Mammary epithelial cell (primary cell): ENCODE data around the gene TPPP.

Experiments
- EZH2 ChIP-seq: IDR thresholded peaks from 2 replicates; pipeline ENCODE4 v1.6.1; 2012; ENCODE audit warnings: low read length, inconsistent platforms, borderline replicate concordance
- TF ChIP-seq, protein P1 (sequence below), 2 donors: IDR thresholded peaks in 1 of 2; conservative IDR thresholded peaks in 1 of 2; 2 replicates each; pipeline ENCODE4 v1.5.1; 2011 to 2012; ENCODE audit warnings: inconsistent platforms in 2 of 2, low read length in 2 of 2, mild to moderate bottlenecking in 2 of 2, control low read depth in 1 of 2, low read depth in 1 of 2; ENCODE audit not compliant: insufficient read depth in 1 of 2; ENCODE audit errors: extremely low read depth in 1 of 2

DNA sequence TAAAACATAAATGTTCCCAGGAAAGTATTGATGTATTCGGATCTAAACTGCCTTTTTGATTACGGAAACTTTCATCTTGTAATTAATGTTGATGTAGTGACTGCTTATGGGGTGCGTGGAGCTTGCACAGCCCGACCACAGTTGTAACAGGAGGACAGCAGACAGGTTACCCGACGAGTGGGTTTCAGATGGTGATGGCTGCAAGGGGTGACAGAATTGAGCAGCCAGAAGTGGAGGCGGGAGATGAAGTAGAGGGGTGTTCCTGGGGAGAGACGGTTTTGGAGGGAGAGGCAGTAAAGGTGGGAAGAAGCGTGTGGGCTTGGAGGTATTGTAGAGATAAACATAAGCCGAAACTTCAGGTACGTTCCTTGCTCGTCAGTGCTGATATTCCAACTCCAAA is 75.3 kb downstream of the TPPP start:
- TF ChIP-seq, protein P1, sequence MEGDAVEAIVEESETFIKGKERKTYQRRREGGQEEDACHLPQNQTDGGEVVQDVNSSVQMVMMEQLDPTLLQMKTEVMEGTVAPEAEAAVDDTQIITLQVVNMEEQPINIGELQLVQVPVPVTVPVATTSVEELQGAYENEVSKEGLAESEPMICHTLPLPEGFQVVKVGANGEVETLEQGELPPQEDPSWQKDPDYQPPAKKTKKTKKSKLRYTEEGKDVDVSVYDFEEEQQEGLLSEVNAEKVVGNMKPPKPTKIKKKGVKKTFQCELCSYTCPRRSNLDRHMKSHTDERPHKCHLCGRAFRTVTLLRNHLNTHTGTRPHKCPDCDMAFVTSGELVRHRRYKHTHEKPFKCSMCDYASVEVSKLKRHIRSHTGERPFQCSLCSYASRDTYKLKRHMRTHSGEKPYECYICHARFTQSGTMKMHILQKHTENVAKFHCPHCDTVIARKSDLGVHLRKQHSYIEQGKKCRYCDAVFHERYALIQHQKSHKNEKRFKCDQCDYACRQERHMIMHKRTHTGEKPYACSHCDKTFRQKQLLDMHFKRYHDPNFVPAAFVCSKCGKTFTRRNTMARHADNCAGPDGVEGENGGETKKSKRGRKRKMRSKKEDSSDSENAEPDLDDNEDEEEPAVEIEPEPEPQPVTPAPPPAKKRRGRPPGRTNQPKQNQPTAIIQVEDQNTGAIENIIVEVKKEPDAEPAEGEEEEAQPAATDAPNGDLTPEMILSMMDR (conservative IDR thresholded peaks at IDR 0.05 in 1 of 2, IDR thresholded peaks at IDR 0.05 in 1 of 2; ENCODE audit: extremely low read depth in 1 of 2, insufficient read depth in 1 of 2, low read depth in 1 of 2, low read length in 2 of 2): no peak
- TF ChIP-seq EZH2: no peak
